Thoracic aorta (tissue), 2 donors: ENCODE data around the gene TGFBR2. TPM values are rescaled to one million over a fixed set of nuclear protein-coding genes. Genes with fewer than 3 reads are reported as not detected.

Experiments used
- ATAC-seq: fragments of 150-250 bp; one replicate; pipeline ENCODE4 v1.8.0; 2017; ENCODE audit warnings: low read depth; ENCODE audit not compliant: insufficient number of reproducible peaks, low FRiP score
- DNase-seq: peaks from one replicate; pipeline ENCODE4 v3.0.0-alpha.2; 2020; ENCODE audit warnings: low spot score
- H3K27ac ChIP-seq, 2 donors: fragments of 200-600 bp; sonication (generic); 1 replicate in 1 of 2; 2 replicates in 1 of 2; pipeline ENCODE4 v1.5.1; 2016; ENCODE audit warnings: mild to moderate bottlenecking in 2 of 2, moderate library complexity in 2 of 2
- H3K27me3 ChIP-seq: fragments of 200-600 bp; sonication (generic); replicated peaks from 2 replicates; pipeline ENCODE4 v1.6.0; 2016; ENCODE audit warnings: mild to moderate bottlenecking; ENCODE audit not compliant: insufficient read depth
- H3K36me3 ChIP-seq: fragments of 200-600 bp; sonication (generic); one replicate; pipeline ENCODE4 v1.5.1; 2016
- H3K4me1 ChIP-seq, 2 donors: fragments of 200-600 bp; sonication (generic); 1 replicate in 1 of 2; 2 replicates in 1 of 2; pipeline versions ENCODE4 v1.5.1 to v1.6.0; 2016; ENCODE audit warnings: low read depth in 2 of 2, mild to moderate bottlenecking in 1 of 2; ENCODE audit not compliant: control insufficient read depth in 1 of 2
- H3K4me3 ChIP-seq: fragments of 200-600 bp; sonication (generic); 2 replicates; pipeline ENCODE4 v1.5.1; 2016; ENCODE audit warnings: mild to moderate bottlenecking
- H3K9me3 ChIP-seq: fragments of 200-600 bp; sonication (generic); 2 replicates; pipeline ENCODE4 v1.5.1; 2016
- total RNA-seq, 2 donors: library from RNA; depleted of rRNA; stranded (reverse); fragments of >200 nt; gene quantifications; one replicate each; pipeline versions ENCODE4 v1.1.0 to v1.2.3, GENCODE V29; 2016
- TF ChIP-seq, protein P1 (sequence below): fragments of 200-600 bp; sonication (generic); IDR thresholded peaks from one replicate; pipeline ENCODE4 v1.5.1; 2019; ENCODE audit warnings: antibody characterized with exemption

Gene TGFBR2
- total RNA-seq, 2 donors from 2014 or later: 250 to 355 TPM

DNA sequence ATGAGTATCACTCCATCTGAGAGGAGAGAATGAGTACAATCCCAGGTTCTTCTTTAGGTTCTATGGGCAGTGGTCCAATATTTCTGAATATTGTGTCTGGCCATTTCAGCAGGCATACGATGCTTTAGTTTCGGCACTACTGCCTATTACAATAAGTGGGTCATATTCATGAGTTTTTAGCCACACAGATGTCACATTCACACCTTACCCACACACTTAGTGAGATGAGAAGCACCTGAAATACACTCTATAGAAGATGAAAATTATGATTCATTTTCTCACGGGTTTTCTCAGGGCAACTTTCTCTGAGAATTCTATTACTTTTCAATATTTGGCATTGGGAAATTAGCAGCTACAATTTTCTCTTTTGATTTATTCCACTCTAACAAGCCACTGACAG is 132.2 kb downstream of the TGFBR2 start:
- Histone ChIP-seq H3K27ac (no peak overlapping the region), H3K4me3 (no peak overlapping the region), H3K4me1 (no peaks in the 10 kb centered on the region), H3K27me3 (no peaks in the 10 kb centered on the region), H3K9me3 (no peaks in the 10 kb centered on the region), H3K36me3 (no peaks in the 10 kb centered on the region)
- TF ChIP-seq, protein P1, sequence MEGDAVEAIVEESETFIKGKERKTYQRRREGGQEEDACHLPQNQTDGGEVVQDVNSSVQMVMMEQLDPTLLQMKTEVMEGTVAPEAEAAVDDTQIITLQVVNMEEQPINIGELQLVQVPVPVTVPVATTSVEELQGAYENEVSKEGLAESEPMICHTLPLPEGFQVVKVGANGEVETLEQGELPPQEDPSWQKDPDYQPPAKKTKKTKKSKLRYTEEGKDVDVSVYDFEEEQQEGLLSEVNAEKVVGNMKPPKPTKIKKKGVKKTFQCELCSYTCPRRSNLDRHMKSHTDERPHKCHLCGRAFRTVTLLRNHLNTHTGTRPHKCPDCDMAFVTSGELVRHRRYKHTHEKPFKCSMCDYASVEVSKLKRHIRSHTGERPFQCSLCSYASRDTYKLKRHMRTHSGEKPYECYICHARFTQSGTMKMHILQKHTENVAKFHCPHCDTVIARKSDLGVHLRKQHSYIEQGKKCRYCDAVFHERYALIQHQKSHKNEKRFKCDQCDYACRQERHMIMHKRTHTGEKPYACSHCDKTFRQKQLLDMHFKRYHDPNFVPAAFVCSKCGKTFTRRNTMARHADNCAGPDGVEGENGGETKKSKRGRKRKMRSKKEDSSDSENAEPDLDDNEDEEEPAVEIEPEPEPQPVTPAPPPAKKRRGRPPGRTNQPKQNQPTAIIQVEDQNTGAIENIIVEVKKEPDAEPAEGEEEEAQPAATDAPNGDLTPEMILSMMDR: no peak
- ATAC-seq (no peak), DNase-seq (no peak)

DNA sequence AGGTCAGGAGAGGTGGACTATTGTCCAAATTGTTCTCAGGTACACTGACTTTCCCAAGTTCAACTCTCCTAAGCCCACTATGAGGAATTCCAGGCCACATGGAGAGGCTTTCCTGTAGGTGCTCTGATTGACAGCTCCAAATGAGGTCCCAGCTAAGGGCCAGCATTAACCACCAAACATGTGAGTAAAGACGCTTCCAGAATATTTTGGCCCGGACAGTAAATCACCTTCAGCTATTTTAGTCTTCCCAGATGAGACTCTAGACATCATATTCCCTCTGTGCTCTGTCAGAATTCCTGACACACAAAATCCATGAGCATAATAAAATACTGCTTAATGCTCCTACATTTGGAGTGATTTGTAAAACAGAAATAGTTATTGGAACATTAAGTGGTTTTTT is 135.5 kb downstream of the TGFBR2 start:
- no peak for DNase-seq
- Histone ChIP-seq H3K4me3 (no peak overlapping the region), H3K36me3 (no peaks in the 10 kb centered on the region), H3K27me3 (no peaks in the 10 kb centered on the region), H3K4me1 (no peaks in the 10 kb centered on the region), H3K27ac (no peak overlapping the region), H3K9me3 (no peaks in the 10 kb centered on the region)
- no peak for ATAC-seq
- TF ChIP-seq, protein P1: no peak

DNA sequence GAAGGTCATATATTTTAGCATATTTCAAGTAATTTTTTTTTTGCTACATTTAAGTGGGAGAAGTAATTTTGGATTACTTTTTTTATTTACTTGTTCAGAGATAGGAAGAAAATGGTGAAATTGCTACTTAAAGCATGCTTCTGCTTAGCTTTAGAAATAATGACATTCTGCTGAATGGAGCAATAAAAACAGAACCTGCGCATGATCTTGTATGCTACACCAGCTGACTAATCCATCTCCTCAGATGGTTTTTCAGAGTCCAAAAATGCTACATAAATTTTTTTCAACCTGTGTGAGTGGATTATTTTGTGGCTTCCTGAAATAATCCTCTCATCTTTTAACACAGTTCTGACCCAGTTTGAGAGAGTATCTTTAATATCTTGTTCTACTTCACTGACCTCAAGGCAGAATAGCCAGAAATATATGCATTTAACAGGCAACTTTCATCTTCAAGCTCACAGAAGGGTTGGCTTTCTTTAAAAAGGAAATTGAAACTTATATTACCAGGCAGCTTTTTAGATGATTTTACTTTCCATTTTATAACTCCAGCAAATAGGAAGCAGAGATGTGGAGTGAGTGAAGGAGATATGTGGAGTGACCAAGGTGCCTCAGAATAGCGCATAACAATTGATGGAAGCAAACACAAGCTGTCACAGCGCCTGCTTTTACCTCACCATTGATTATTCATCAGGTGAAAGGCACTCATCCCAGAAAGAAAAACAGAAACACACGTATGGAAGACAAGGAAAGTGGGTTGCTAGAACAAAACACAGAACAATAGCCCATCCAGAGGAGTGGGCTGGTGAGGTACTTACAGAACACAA is 136.6 kb downstream of the TGFBR2 start:
- Histone ChIP-seq H3K9me3 (no peaks in the 10 kb centered on the region), H3K4me1 (no peaks in the 10 kb centered on the region), H3K27me3 (no peaks in the 10 kb centered on the region), H3K27ac (no peak overlapping the region), H3K4me3 (no peak overlapping the region), H3K36me3 (no peaks in the 10 kb centered on the region)
- DNase-seq: no peak
- ATAC-seq: no peak
- TF ChIP-seq, protein P1: no peak
